GM18868 (cell line): ENCODE results near the gene LRRC15.

Source experiments
- ATAC-seq: cut with Tn5 transposase; IDR thresholded peaks from one replicate; pipeline ENCODE4 v1.9.1; 2021; ENCODE audit warnings: mild to moderate bottlenecking, moderate library complexity; ENCODE audit not compliant: unreplicated experiment

LRRC15 gene

GRCh38 chr3:194386066-194386465, 16.5 kb upstream of the LRRC15 start:
- no peak for ATAC-seq

GRCh38 chr3:194384569-194385001, 15.0 kb upstream of the LRRC15 start:
- no peak for ATAC-seq

- no peak for ATAC-seq
Measured at GRCh38 chr3:194384156-194384555, 14.6 kb upstream of the LRRC15 start.

- ATAC-seq = no peak
Measured at GRCh38 chr3:194383276-194383940, 13.9 kb upstream of the LRRC15 start.

GRCh38 chr3:194382892-194383223, 13.3 kb upstream of the LRRC15 start:
- ATAC-seq = no peak

GRCh38 chr3:194382196-194382891, 12.8 kb upstream of the LRRC15 start:
- no peak for ATAC-seq

- no peak for ATAC-seq
Measured at GRCh38 chr3:194381460-194381875, 11.9 kb upstream of the LRRC15 start.

GRCh38 chr3:194380326-194380725, 10.8 kb upstream of the LRRC15 start:
- no peak for ATAC-seq

GRCh38 chr3:194379651-194380050, 10.1 kb upstream of the LRRC15 start:
- ATAC-seq = no peak

GRCh38 chr3:194379231-194379630, 9.7 kb upstream of the LRRC15 start:
- no peak for ATAC-seq

GRCh38 chr3:194377708-194378107, 8.2 kb upstream of the LRRC15 start:
- no peak for ATAC-seq

GRCh38 chr3:194376241-194376560, 6.7 kb upstream of the LRRC15 start:
- ATAC-seq = no peak

GRCh38 chr3:194375473-194376240, 6.1 kb upstream of the LRRC15 start:
- ATAC-seq = no peak

- no peak for ATAC-seq
Measured at GRCh38 chr3:194374935-194375334, 5.4 kb upstream of the LRRC15 start.

GRCh38 chr3:194373899-194374298, 4.4 kb upstream of the LRRC15 start:
- ATAC-seq = no peak

GRCh38 chr3:194373028-194373427, 3.5 kb upstream of the LRRC15 start:
- no peak for ATAC-seq

- ATAC-seq = no peak
Measured at GRCh38 chr3:194370753-194371152, 1.2 kb upstream of the LRRC15 start.

GRCh38 chr3:194368918-194369317, 625 bp downstream of the LRRC15 start:
- no peak for ATAC-seq

- ATAC-seq = no peak
Measured at GRCh38 chr3:194367992-194368841, 1.3 kb downstream of the LRRC15 start.

- no peak for ATAC-seq
Measured at GRCh38 chr3:194365978-194366490, 3.5 kb downstream of the LRRC15 start.

GRCh38 chr3:194365526-194365925, 4.0 kb downstream of the LRRC15 start:
- no peak for ATAC-seq
